A204.1 (cell line): Measurements from ENCODE around the gene CWF19L2.

Experiments
- FAIRE-seq: peaks from 2 replicates; lab custom pipeline; 2012; peaks lifted over from hg19 to GRCh38; lab: Jason Lieb, UNC

The CWF19L2 gene

DNA sequence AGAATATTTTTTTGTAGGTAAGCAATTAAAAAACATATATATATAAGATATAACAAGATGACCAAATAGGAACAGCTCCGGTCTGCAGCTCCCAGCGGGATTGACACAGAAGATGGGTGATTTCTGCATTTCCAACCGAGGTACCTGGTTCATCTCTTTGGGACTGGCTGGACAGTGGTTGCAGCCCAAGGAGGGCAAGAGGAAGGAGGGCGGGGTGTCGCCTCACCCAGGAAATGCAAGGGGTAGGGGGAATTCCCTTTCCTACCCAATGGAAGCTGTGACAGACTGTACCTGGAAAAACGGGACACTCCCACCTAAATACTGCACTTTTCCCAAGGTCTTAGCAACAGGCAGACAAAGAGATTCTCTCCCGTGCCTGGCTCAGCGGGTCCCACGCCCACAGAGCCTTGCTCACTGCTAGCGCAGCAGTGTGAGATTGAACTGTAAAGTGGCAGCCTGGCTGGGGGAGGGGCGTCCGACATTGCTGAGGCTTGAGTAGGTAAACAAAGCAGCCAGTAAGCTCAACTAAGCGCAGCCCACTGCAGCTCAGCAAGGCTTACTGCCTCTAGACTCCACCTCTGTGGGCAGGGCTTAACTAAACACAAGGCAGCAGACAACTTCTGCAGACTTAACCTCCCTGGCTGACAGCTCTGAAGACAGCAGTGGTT lies 163.8 kb downstream of the CWF19L2 start:
- no peak for FAIRE-seq

DNA sequence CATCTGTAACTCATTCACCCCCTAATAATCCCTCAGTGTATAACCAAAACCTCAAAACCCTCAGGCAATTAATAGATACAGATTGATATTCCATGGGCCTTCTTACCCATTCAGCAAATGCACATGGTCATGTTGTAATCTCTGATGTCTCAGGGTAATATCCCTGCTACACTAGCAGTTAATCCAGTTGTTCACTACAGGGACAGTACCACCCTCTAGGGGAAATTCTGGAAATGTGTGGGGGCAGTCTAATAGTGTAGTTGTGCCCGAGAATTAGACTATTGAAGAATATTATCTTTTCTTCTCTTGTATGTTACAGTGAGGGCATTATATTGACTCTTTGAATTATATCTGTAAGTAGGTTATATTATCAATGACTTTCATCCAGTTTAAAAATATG lies 175.4 kb downstream of the CWF19L2 start:
- no peak for FAIRE-seq
